Bronchial epithelial cell (primary cell): ENCODE data around the gene PCED1B. TPM values are rescaled to one million over a fixed set of nuclear protein-coding genes. Genes with fewer than 3 reads are reported as not detected.

Experiments
- DNase-seq: peaks from one replicate; pipeline ENCODE4 v3.0.0-alpha.2; 2010; ENCODE audit warnings: low read depth
- FAIRE-seq: peaks from 2 replicates; lab custom pipeline; 2011; peaks lifted over from hg19 to GRCh38; lab: Jason Lieb, UNC
- H3K27me3 ChIP-seq: 2 replicates; pipeline ENCODE4 v1.5.1; 2011; ENCODE audit warnings: low read length; ENCODE audit not compliant: control insufficient read depth, insufficient read depth
- H3K36me3 ChIP-seq: 2 replicates; pipeline ENCODE4 v1.5.1; 2011; ENCODE audit warnings: low read length; ENCODE audit not compliant: control insufficient read depth, insufficient read depth
- H3K4me3 ChIP-seq: 2 replicates; pipeline ENCODE4 v1.5.1; 2011; ENCODE audit warnings: mild to moderate bottlenecking, low read depth, low read length, control low read depth
- CTCF ChIP-seq: IDR thresholded peaks from 2 replicates; pipeline ENCODE4 v1.5.1; 2011; ENCODE audit warnings: mild to moderate bottlenecking, moderate library complexity, low read length, control low read depth, inconsistent platforms; ENCODE audit not compliant: insufficient read depth, severe bottlenecking
- total RNA-seq: library from RNA; depleted of rRNA; stranded (reverse); fragments of >200 nt; gene quantifications from 2 replicates; pipeline ENCODE4 v1.2.1, GENCODE V29; 2014

Gene PCED1B
- total RNA-seq, 1 donor from 2014 or later, result 1.3 TPM

GRCh38 chr12:47098099-47098498 lies 18.7 kb downstream of the PCED1B start:
- FAIRE-seq (no peak), DNase-seq (no peak)
- H3K27me3 ChIP-seq, result no peaks in the 10 kb centered on the region
- no peaks in the 10 kb centered on the region for H3K36me3 ChIP-seq
- no peak for TF ChIP-seq CTCF
- H3K4me3 ChIP-seq, result no peak overlapping the region

- Histone ChIP-seq H3K36me3 (no peaks in the 10 kb centered on the region), H3K4me3 (no peak overlapping the region), H3K27me3 (no peaks in the 10 kb centered on the region)
- FAIRE-seq (no peak), DNase-seq (no peak)
- no peak for TF ChIP-seq CTCF
Measured at GRCh38 chr12:47099610-47100009, 20.2 kb downstream of the PCED1B start.

GRCh38 chr12:47100160-47100559 lies 20.7 kb downstream of the PCED1B start:
- FAIRE-seq (no peak), DNase-seq (no peak)
- no peaks in the 10 kb centered on the region for H3K36me3 ChIP-seq
- no peaks in the 10 kb centered on the region for H3K27me3 ChIP-seq
- no peak for TF ChIP-seq CTCF
- no peak overlapping the region for H3K4me3 ChIP-seq

- no peak for DNase-seq
- Histone ChIP-seq H3K4me3 (no peak overlapping the region), H3K27me3 (no peaks in the 10 kb centered on the region), H3K36me3 (no peaks in the 10 kb centered on the region)
- no peak for TF ChIP-seq CTCF
- FAIRE-seq, result no peak
Measured at GRCh38 chr12:47102406-47102805, 23.0 kb downstream of the PCED1B start.

- H3K4me3 ChIP-seq, result no peak overlapping the region
- H3K27me3 ChIP-seq, result no peaks in the 10 kb centered on the region
- no peak for DNase-seq
- no peaks in the 10 kb centered on the region for H3K36me3 ChIP-seq
- TF ChIP-seq CTCF, result no peak
- no peak for FAIRE-seq
Measured at GRCh38 chr12:47102845-47103651, 23.6 kb downstream of the PCED1B start.
